GM21423 (cell line): ENCODE data around the gene CCND2.

Source experiments
- ATAC-seq: cut with Tn5 transposase; IDR thresholded peaks from one replicate; pipeline ENCODE4 v1.9.1; 2021; ENCODE audit warnings: mild to moderate bottlenecking, moderate library complexity; ENCODE audit not compliant: unreplicated experiment

The CCND2 gene

DNA sequence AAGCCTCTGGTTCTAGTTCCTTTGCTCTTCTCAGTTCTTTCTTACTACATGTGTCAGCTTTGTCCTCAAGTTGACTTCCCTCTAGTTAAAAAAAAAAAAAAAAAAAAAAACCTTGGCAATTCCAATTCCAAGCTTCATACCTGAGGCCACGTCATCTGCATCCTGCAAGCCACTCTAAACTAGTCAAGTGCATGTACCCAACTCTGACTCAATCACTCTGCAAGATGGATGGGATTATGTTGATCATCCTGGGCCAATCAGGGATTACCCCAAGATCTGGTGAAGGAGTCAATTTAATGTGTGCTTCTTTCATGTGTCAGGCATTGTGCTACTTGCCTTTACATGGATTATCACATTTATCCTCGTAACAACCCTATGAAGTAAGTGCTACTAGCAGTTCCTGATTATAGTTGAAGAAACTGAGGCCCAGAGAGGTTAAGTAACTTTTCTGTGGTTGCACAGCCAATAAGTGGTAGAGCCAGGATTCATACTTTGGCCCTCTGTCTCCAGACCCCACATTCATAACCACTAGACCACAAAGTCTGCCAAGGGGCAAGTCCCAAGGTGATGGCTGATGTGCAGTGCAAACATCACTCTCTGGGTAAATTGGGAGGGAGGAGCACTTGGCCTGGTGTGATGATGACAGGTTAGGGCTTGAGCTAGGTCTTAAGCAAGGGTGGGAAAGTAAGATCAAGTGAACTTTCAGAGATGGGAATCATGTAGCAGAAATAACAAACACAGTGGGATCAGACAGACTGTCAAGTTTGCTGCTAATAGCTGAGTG lies 17.3 kb upstream of the CCND2 start:
- no peak for ATAC-seq

- ATAC-seq: no peak
Observed at GRCh38 chr12:4257442-4257841, 16.1 kb upstream of the CCND2 start.

GRCh38 chr12:4259099-4259498 lies 14.5 kb upstream of the CCND2 start:
- no peak for ATAC-seq

DNA sequence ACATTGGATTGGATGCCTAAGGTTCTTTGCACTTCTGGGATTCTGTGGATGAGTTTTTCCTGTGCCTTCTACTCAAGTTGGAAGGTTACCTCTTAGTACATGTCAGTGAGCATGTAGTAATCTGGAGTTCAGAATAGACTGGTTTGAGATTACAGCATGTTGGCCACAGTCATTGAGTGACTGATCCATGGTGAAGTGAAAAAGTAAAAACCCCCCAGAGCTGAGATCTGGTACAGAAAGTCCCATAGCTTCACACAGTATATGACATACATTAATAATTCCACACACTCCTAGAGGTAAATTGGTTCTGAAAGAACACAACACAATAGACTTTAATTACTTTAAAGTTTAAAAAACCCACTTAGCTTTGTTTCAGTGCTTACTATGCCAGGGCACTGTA lies 11.9 kb upstream of the CCND2 start:
- no peak for ATAC-seq

DNA sequence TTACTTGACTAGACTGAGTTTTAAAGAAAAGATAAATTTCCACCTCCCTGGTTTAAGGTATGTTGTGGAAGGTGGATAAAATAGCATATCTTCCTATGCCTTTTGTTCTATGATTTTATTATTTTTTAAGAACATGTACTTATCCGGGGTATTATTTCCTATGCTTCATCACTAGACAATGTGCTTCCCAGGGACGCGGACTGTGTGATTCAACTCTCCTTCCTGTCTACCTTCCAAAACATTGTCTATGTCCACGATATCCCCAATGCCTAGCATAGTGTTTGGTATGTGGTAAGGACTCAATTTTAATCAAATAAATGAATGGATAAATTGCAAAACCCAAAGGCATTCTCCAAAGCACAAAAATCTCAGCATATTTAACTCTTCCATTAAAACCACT lies 8.3 kb upstream of the CCND2 start:
- no peak for ATAC-seq

- no peak for ATAC-seq
Observed at GRCh38 chr12:4266990-4267389, 6.6 kb upstream of the CCND2 start.

DNA sequence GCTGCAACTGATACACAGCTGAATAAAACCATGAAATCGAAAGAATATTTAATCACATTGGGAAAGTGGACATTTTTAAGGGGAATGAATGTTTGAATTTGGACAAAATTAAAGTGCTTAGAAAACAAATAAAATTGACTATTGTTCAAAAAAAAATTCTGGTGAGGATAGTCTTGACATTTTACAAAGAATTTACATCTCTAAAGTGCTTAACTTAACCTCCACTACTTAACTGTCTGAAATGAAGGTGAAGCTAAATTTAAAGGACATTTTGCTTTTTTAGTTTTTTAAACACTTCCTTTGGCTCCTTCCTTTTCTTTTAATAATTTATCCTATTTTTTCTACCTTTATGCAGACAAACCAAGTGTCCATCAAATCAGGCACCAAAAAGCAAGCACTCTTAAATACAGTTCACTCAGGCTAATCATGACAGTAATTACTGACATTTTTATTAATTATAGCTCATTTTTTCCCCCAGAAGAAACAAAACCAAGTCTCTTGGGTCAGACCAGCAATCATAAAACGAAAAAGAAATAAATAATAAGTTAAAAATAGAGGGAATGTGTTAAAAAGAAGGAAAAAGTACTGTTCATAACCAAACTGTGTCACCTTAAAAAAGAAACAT lies 5.7 kb upstream of the CCND2 start:
- ATAC-seq: no peak

- no peak for ATAC-seq
Observed at GRCh38 chr12:4268329-4269181, 5.0 kb upstream of the CCND2 start.

- ATAC-seq: peak; percentile 25
Observed at GRCh38 chr12:4269279-4269991, 4.1 kb upstream of the CCND2 start.

GRCh38 chr12:4270016-4270830 lies 3.3 kb upstream of the CCND2 start:
- no peak for ATAC-seq

DNA sequence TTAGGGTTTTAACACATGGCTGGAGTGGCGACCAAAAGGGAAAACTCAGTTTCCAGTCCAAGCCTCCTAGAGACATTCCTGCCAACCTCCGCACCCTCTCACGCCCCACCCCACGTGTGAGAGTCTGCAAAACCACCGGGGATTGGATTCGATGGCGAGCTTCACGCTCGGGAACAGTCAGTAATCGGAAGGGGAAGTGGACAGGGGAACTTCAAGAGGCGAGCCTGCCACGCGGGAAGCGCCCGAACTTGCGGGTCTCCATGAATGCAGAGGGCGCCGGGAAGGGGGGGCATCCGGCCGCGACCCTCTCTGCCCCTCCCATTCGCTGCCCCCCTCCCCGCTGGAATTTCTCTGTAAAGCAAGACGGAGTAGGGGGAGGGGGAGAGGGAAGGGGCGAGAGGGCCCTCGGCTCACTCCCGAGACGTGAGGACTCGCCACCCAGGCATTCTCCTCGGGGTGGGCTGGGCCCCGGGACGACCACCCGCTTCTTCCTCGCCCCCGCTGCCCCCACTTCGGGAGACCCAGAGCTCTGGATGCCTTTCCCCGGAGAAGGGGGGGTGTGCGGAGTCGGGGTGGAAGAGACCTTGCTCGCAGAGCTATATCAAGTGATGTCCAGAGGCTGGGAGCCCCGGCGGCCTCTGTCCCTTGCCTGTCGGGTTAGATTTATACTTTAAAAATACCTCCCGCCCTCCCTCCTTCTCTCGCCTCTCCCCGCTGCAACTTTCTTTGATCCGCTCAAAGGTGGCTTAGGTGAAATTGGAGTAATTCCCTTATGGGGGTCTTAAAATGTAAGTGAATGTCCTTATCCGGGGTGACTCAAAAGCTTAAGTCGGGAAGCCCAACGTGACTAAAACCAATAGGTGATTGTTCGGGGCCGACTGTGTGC lies 2.5 kb upstream of the CCND2 start:
- ATAC-seq: no peak

DNA sequence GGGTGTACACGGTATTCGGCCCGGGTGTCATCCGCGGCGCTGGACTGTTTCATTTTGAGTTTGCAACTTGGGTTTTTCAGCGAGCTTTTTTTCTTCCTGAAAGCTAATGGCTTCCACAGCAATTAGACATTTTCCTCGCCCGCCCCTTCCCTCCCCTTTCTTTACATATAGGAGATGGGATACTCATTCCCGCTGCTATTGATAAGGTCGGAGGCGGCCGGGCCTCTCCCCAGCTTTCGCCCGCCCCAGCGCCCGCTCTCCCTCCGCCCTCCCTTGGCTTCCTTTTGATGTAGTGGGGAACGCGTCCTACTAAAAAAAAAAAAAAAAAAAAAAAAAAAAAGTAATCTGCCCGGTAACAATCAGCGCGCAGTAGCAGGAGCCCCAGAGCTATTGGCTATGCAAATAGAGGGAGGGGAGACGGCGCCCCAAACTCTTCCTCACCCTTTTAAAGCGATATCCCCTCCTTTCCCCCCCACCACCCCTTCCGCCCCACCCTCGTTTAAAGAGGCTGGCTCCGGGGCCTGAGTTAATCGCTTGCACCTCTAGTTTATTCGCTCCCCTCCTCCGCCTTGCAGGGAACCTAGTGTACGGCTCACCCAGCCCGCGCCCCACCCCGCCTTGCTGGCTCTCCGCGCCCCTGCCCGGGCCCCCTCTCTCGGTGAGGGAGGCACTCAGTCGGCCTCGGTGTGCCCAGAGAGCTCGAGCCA lies 1.7 kb upstream of the CCND2 start:
- ATAC-seq: peak; percentile 37

DNA sequence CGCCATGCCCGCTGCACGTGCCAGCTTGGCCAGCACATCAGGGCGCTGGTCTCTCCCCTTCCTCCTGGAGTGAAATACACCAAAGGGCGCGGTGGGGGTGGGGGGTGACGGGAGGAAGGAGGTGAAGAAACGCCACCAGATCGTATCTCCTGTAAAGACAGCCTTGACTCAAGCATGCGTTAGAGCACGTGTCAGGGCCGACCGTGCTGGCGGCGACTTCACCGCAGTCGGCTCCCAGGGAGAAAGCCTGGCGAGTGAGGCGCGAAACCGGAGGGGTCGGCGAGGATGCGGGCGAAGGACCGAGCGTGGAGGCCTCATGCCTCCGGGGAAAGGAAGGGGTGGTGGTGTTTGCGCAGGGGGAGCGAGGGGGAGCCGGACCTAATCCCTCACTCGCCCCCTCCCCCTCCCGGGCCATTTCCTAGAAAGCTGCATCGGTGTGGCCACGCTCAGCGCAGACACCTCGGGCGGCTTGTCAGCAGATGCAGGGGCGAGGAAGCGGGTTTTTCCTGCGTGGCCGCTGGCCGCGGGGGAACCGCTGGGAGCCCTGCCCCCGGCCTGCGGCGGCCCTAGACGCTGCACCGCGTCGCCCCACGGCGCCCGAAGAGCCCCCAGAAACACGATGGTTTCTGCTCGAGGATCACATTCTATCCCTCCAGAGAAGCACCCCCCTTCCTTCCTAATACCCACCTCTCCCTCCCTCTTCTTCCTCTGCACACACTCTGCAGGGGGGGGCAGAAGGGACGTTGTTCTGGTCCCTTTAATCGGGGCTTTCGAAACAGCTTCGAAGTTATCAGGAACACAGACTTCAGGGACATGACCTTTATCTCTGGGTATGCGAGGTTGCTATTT lies 914 bp upstream of the CCND2 start:
- ATAC-seq: peak; percentile 5

- ATAC-seq: no peak
Observed at GRCh38 chr12:4273273-4273651, 300 bp upstream of the CCND2 start.

DNA sequence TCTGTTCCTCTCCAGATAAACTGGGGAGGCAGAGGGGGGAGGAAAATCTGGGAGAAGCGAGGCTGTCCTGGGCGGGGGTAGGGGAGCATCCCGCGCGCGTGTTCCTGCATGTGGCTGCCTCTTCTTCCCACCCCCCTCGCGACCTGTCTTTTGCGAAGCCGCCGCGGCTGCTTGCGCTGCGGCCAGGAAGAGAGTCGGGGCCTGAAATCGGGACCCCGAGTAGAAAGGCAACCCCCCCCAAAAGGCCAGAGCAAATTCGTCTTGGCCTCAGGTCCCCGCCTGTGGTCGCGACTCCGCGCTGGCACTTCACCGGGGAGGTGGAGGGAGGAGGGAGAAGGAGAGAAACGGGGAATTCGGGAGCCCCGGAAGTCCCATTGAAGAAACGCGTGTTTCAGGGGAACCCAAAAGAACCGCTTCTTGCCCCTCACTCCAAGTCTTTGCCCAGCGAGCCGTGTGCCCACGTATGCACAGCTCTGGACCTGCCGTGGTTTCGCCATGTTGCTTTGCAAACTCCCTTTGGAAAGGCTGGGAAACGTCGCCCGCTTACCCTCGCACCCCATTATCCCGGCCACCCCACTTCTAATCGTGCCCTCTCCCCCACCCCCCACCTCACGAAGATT lies 944 bp downstream of the CCND2 start:
- ATAC-seq: no peak

- no peak for ATAC-seq
Observed at GRCh38 chr12:4275016-4275869, 1.7 kb downstream of the CCND2 start.
